B cell (primary cell): ENCODE measurements around the gene PYGO2. TPM values are rescaled to one million over a fixed set of nuclear protein-coding genes. Genes with fewer than 3 reads are reported as not detected.

Experiments used
- ATAC-seq: fragments of 200-7000 bp; cut with Tn5 transposase; one replicate; pipeline ENCODE4 v1.10.0; 2021; ENCODE audit warnings: low read depth, mild to moderate bottlenecking, moderate number of reproducible peaks, moderate library complexity
- CTCF ChIA-PET: fragments of 350-600 bp; sonication (Branson Sonifier 250); formaldehyde crosslinking; loops from one replicate; lab custom pipeline; 2021; ENCODE audit warnings: antibody characterized with exemption, inconsistent platforms; lab: Charles Lee
- POLR2A ChIA-PET: fragments of 350-600 bp; sonication (Branson Sonifier 250); formaldehyde crosslinking; loops from one replicate; lab custom pipeline; 2021; ENCODE audit warnings: antibody characterized with exemption; lab: Charles Lee
- DNase-seq: peaks from one replicate; pipeline ENCODE4 v3.0.0; 2013
- H2AFZ ChIP-seq: 2 replicates; pipeline ENCODE4 v1.6.1; 2012; ENCODE audit warnings: mild to moderate bottlenecking, low read depth, low read length; ENCODE audit not compliant: insufficient read depth, poor library complexity, severe bottlenecking
- H3K27ac ChIP-seq, 2 donors: 1 replicate in 1 of 2; 2 replicates in 1 of 2; pipeline ENCODE4 v1.5.1; 2012 to 2013; ENCODE audit warnings: low read length in 2 of 2, mild to moderate bottlenecking in 2 of 2, moderate library complexity in 1 of 2
- H3K27me3 ChIP-seq, 4 experiments: fragments of 200-600 bp in 1 of 4; sonication (generic) in 1 of 4; replicated peaks in 1 of 4; 1 replicate in 2 of 4; 2 replicates in 2 of 4; pipeline versions ENCODE4 v1.6.1 to v1.7.0; 2013 to 2016; ENCODE audit warnings: low read length in 3 of 4, mild to moderate bottlenecking in 2 of 4, mixed read lengths in 1 of 4, moderate library complexity in 1 of 4; ENCODE audit not compliant: insufficient read depth in 4 of 4, control insufficient read depth in 3 of 4; ENCODE audit errors: control extremely low read depth in 1 of 4
- H3K36me3 ChIP-seq, 2 experiments: replicated peaks in 1 of 2; 1 replicate in 1 of 2; 2 replicates in 1 of 2; pipeline versions ENCODE4 v1.6.1 to v1.7.1; 2013; ENCODE audit warnings: low read length in 1 of 2; ENCODE audit not compliant: insufficient read depth in 2 of 2, control insufficient read depth in 1 of 2; ENCODE audit errors: control extremely low read depth in 1 of 2, extremely low read depth in 1 of 2
- H3K4me1 ChIP-seq, 2 donors: fragments of 200-600 bp in 1 of 2; sonication (generic) in 1 of 2; 1 replicate in 1 of 2; 2 replicates in 1 of 2; pipeline versions ENCODE4 v1.5.1 to v1.6.1; 2013 to 2017; ENCODE audit warnings: low read length in 2 of 2; ENCODE audit not compliant: control insufficient read depth in 2 of 2, insufficient read depth in 2 of 2
- H3K4me2 ChIP-seq: replicated peaks from 2 replicates; pipeline ENCODE3; 2012; ENCODE audit warnings: mild to moderate bottlenecking, low read depth, low read length; ENCODE audit not compliant: poor library complexity, severe bottlenecking
- H3K4me3 ChIP-seq, 5 experiments: fragments of 200-600 bp in 1 of 5; sonication (generic) in 1 of 5; 1 replicate in 3 of 5; 2 replicates in 2 of 5; pipeline versions ENCODE4 v1.5.1 to v1.7.0; 2011 to 2016; ENCODE audit warnings: low read length in 4 of 5, mild to moderate bottlenecking in 4 of 5, low read depth in 2 of 5, control low read depth in 1 of 5, moderate library complexity in 1 of 5; ENCODE audit not compliant: insufficient read depth in 1 of 5; ENCODE audit errors: control extremely low read depth in 1 of 5, extremely low read depth in 1 of 5
- H3K79me2 ChIP-seq: fragments of 200-600 bp; sonication (generic); one replicate; pipeline ENCODE4 v1.6.0; 2016; ENCODE audit warnings: low read length; ENCODE audit not compliant: control insufficient read depth, insufficient read depth
- H3K9ac ChIP-seq: fragments of 200-600 bp; sonication (generic); 2 replicates; pipeline ENCODE4 v1.6.1; 2017; ENCODE audit warnings: mild to moderate bottlenecking, low read length, moderate library complexity
- H3K9me3 ChIP-seq, 3 donors: one replicate each; pipeline versions ENCODE4 v1.6.1 to v1.7.1; 2013; ENCODE audit warnings: low read length in 2 of 3; ENCODE audit not compliant: control insufficient read depth in 2 of 3, insufficient read depth in 1 of 3; ENCODE audit errors: control extremely low read depth in 1 of 3
- H4K20me1 ChIP-seq: 2 replicates; pipeline ENCODE4 v1.6.0; 2012; ENCODE audit warnings: mild to moderate bottlenecking, low read length; ENCODE audit not compliant: insufficient read depth, control insufficient read depth, poor library complexity, severe bottlenecking
- H3K27ac Mint-ChIP-seq: one replicate; pipeline ENCODE4 v1.8.0; 2021; ENCODE audit warnings: mixed read lengths
- H3K27me3 Mint-ChIP-seq: one replicate; pipeline ENCODE4 v1.8.0; 2021; ENCODE audit warnings: mixed read lengths
- H3K4me1 Mint-ChIP-seq: one replicate; pipeline ENCODE4 v1.8.0; 2021; ENCODE audit warnings: mixed read lengths
- H3K4me3 Mint-ChIP-seq: one replicate; pipeline ENCODE4 v1.8.0; 2021; ENCODE audit warnings: mixed read lengths
- H3K9me3 Mint-ChIP-seq: one replicate; pipeline ENCODE4 v1.8.0; 2022; ENCODE audit warnings: mixed read lengths; ENCODE audit not compliant: insufficient read depth
- EZH2 ChIP-seq: IDR thresholded peaks from 2 replicates; pipeline ENCODE4 v1.6.1; 2012; ENCODE audit warnings: borderline replicate concordance, low read depth, mild to moderate bottlenecking, moderate library complexity, low read length; ENCODE audit not compliant: insufficient read depth, poor library complexity, severe bottlenecking
- WGBS: methylation state at CpG from one replicate; pipeline ENCODE4 v1.1.5; 2013; ENCODE audit warnings: missing lambda C conversion rate; ENCODE audit not compliant: insufficient coverage; 5-methylcytosine and 5-hydroxymethylcytosine counted together
- intact Hi-C: fragments of 100-400 bp; cut with micrococcal nuclease; formaldehyde crosslinking; loops from one replicate; pipeline ENCODE4 v1.10.0; 2022
- polyA plus RNA-seq: library from polyadenylated mRNA; depleted of rRNA; stranded (reverse); fragments of >200 nt; gene quantifications from 2 replicates; pipeline ENCODE4 v1.2.3, GENCODE V29; 2012
- total RNA-seq, 2 donors: library from RNA; stranded (reverse); fragments of 120-200 nt in 1 of 2; gene quantifications; 1 replicate in 1 of 2; 2 replicates in 1 of 2; pipeline versions ENCODE4 v1.2.3 to v1.2.4, GENCODE V29; 2013 to 2022
- TF ChIP-seq, protein P1 (sequence below): fragments of 200-600 bp; IDR thresholded peaks from one replicate; pipeline ENCODE4 v1.8.0; 2022; ENCODE audit warnings: antibody characterized with exemption, mild to moderate bottlenecking

The PYGO2 gene
- total and polyA plus RNA-seq, 2 donors (not counting 1 experiment from before 2014, with no cell fraction given) = 22.2 to 52.7 TPM

- Mint-ChIP-seq H3K4me3 (no peak within 1 kb of the TSS), H3K9me3 (no peaks in the 10 kb centered on the region), H3K4me1 (peaks cover 29% of the 10 kb centered on the region), H3K27me3 (no peaks in the 10 kb centered on the region), H3K27ac (no peak within 1 kb of the TSS)
- TF ChIP-seq EZH2 = no peak
- TF ChIP-seq, protein P1, sequence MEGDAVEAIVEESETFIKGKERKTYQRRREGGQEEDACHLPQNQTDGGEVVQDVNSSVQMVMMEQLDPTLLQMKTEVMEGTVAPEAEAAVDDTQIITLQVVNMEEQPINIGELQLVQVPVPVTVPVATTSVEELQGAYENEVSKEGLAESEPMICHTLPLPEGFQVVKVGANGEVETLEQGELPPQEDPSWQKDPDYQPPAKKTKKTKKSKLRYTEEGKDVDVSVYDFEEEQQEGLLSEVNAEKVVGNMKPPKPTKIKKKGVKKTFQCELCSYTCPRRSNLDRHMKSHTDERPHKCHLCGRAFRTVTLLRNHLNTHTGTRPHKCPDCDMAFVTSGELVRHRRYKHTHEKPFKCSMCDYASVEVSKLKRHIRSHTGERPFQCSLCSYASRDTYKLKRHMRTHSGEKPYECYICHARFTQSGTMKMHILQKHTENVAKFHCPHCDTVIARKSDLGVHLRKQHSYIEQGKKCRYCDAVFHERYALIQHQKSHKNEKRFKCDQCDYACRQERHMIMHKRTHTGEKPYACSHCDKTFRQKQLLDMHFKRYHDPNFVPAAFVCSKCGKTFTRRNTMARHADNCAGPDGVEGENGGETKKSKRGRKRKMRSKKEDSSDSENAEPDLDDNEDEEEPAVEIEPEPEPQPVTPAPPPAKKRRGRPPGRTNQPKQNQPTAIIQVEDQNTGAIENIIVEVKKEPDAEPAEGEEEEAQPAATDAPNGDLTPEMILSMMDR = no peak
- peak within 1 kb of the TSS; percentile 71 to 99 (median 90) for H3K4me3 ChIP-seq
- peaks cover 38% of the 10 kb centered on the region for H4K20me1 ChIP-seq
- peak within 1 kb of the TSS; percentile 86 for H3K4me2 ChIP-seq
- under 1% methylated on average over 41 of the region's 47 CpGs for WGBS
- intact Hi-C loops = loop anchor here (1.0 to 5.0 kb wide), 4 partner anchors 19 to 198 kb away; partner anchors contain the start of genes KRTCAP2 and TRIM46
- ChIA-PET POLR2A (interaction anchor here (0.6 to 3.8 kb wide), 15 partner anchors 9 to 111 kb away, joined by 3 to 32 read pairs (median 6); partner anchors contain the start of genes FLAD1, PBXIP1, PMVK and PYGO2), CTCF (interaction anchor here (0.6 to 8.7 kb wide), 20 partner anchors 9 to 502 kb away, joined by 3 to 110 read pairs (median 4); partner anchors contain the start of genes FLAD1, KRTCAP2, PBXIP1 and PMVK)
- peaks cover 22 to 44% of the 10 kb centered on the region in 2 donors for H3K4me1 ChIP-seq
- H2AFZ ChIP-seq = peak within 1 kb of the TSS; percentile 82
- DNase-seq = peak; percentile 100
- H3K27ac ChIP-seq = peak within 1 kb of the TSS; percentile 90 to 94
- ATAC-seq = peak; percentile 80
- no peaks in the 10 kb centered on the region for H3K27me3 ChIP-seq
- peaks cover 64% of the 10 kb centered on the region for H3K79me2 ChIP-seq
- peaks cover 1 to 13% of the 10 kb centered on the region in 2 experiments for H3K36me3 ChIP-seq
- H3K9me3 ChIP-seq = no peaks in the 10 kb centered on the region
- peak within 1 kb of the TSS; percentile 86 for H3K9ac ChIP-seq
These were observed 12.7 kb upstream of the PYGO2 start, which contains the start of gene CKS1B for GRCh38 chr1:154974102-154974807. Gene CKS1B, plus strand, starts transcription at chr1:154974681. Its CDS starts 65 bp downstream, at chr1:154974746.
